Mucosa of descending colon (tissue), 3 donors: ENCODE data around the gene CARMIL1. TPM values are rescaled to one million over a fixed set of nuclear protein-coding genes. Genes with fewer than 3 reads are reported as not detected.

Experiments used
- ATAC-seq: fragments of 200-7000 bp; cut with Tn5 transposase; one replicate; pipeline ENCODE4 v1.9.1; 2020; ENCODE audit warnings: mild to moderate bottlenecking, moderate library complexity
- DNase-seq, 3 donors: peaks; one replicate each; pipeline ENCODE4 v3.0.0-alpha.2; 2020
- H3K36me3 ChIP-seq: fragments of 200-600 bp; one replicate; pipeline ENCODE4 v1.8.0; 2021; ENCODE audit warnings: low read depth, mild to moderate bottlenecking
- H3K4me1 ChIP-seq: fragments of 200-600 bp; one replicate; pipeline ENCODE4 v1.8.0; 2021; ENCODE audit warnings: low read depth, mild to moderate bottlenecking
- H3K4me3 ChIP-seq: fragments of 200-600 bp; one replicate; pipeline ENCODE4 v1.8.0; 2021; ENCODE audit warnings: mild to moderate bottlenecking
- H3K9me3 ChIP-seq: fragments of 200-600 bp; one replicate; pipeline ENCODE4 v1.8.0; 2021; ENCODE audit warnings: mild to moderate bottlenecking
- CTCF ChIP-seq: fragments of 200-600 bp; IDR thresholded peaks from one replicate; pipeline ENCODE4 v1.8.0; 2022; ENCODE audit warnings: antibody characterized with exemption, mild to moderate bottlenecking
- intact Hi-C, 2 donors: fragments of 100-400 bp; cut with DNase I in 1 of 2; cut with micrococcal nuclease in 1 of 2; formaldehyde crosslinking; loops; one replicate each; pipeline versions ENCODE4 v1.11.0 to v1.11.1; 2022; cut with DNase I, micrococcal nuclease
- total RNA-seq, 3 donors: library from RNA; stranded (reverse); fragmentation: NEBNext Ultra II Directional in 2 of 3; extraction: Animal tissue kit (Norgen Biotek cat#: 25700) in 2 of 3; gene quantifications; one replicate each; pipeline versions ENCODE4 v1.2.1 to v1.2.4, GENCODE V29; 2021 to 2023
- donor health status: DM: no; HTN: no; CAD: no; lungs with moderate emphysema.
- donor health status: DM: no; HTN: no; CAD: no.
- donor health status: DM: no; HTN: yes; CAD: no.

Gene CARMIL1
- total RNA-seq, 3 donors from 2014 or later, result 21.8 to 61.0 (median 44.8) TPM

GRCh38 chr6:25641940-25642666 is 362.9 kb downstream of the CARMIL1 start:
- intact Hi-C loops, result no loop called here
- ATAC-seq, result no peak
- DNase-seq, result no peak
- TF ChIP-seq CTCF, result no peak
- Histone ChIP-seq H3K4me3 (no peak overlapping the region), H3K4me1 (no peaks in the 10 kb centered on the region), H3K9me3 (no peaks in the 10 kb centered on the region), H3K36me3 (no peaks in the 10 kb centered on the region)

GRCh38 chr6:25642667-25643328 is 363.6 kb downstream of the CARMIL1 start:
- Histone ChIP-seq H3K9me3 (no peaks in the 10 kb centered on the region), H3K4me1 (no peaks in the 10 kb centered on the region), H3K36me3 (no peaks in the 10 kb centered on the region), H3K4me3 (no peak overlapping the region)
- DNase-seq (no peak), ATAC-seq (no peak)
- intact Hi-C loops, result no loop called here
- no peak for TF ChIP-seq CTCF

- H3K4me3 ChIP-seq, result no peak overlapping the region
- H3K4me1 ChIP-seq, result no peaks in the 10 kb centered on the region
- intact Hi-C loops, result no loop called here
- no peaks in the 10 kb centered on the region for H3K9me3 ChIP-seq
- TF ChIP-seq CTCF, result no peak
- no peak for ATAC-seq
- no peak for DNase-seq
- H3K36me3 ChIP-seq, result no peaks in the 10 kb centered on the region
Observed at GRCh38 chr6:25645916-25646315, 366.7 kb downstream of the CARMIL1 start.

- DNase-seq, result no peak
- H3K9me3 ChIP-seq, result no peaks in the 10 kb centered on the region
- intact Hi-C loops, result no loop called here
- no peaks in the 10 kb centered on the region for H3K4me1 ChIP-seq
- no peak for TF ChIP-seq CTCF
- no peak overlapping the region for H3K4me3 ChIP-seq
- no peaks in the 10 kb centered on the region for H3K36me3 ChIP-seq
- ATAC-seq, result no peak
Observed at GRCh38 chr6:25649611-25650010, 370.4 kb downstream of the CARMIL1 start.

GRCh38 chr6:25652007-25652515 is 372.9 kb downstream of the CARMIL1 start, which contains the start of gene SCGN:
Gene SCGN, plus strand, starts transcription at chr6:25652215. Its CDS starts 189 bp downstream, at chr6:25652404.
- TF ChIP-seq CTCF, result no peak
- intact Hi-C loops, result no loop called here
- ATAC-seq (peak; percentile 87), DNase-seq (peak; percentile 45 to 79 (median 78))
- Histone ChIP-seq H3K4me3 (no peak within 1 kb of the TSS), H3K4me1 (no peaks in the 10 kb centered on the region), H3K36me3 (no peaks in the 10 kb centered on the region), H3K9me3 (no peaks in the 10 kb centered on the region)
